ENCODE measurements around the gene PLOD3.

Gene PLOD3

DNA sequence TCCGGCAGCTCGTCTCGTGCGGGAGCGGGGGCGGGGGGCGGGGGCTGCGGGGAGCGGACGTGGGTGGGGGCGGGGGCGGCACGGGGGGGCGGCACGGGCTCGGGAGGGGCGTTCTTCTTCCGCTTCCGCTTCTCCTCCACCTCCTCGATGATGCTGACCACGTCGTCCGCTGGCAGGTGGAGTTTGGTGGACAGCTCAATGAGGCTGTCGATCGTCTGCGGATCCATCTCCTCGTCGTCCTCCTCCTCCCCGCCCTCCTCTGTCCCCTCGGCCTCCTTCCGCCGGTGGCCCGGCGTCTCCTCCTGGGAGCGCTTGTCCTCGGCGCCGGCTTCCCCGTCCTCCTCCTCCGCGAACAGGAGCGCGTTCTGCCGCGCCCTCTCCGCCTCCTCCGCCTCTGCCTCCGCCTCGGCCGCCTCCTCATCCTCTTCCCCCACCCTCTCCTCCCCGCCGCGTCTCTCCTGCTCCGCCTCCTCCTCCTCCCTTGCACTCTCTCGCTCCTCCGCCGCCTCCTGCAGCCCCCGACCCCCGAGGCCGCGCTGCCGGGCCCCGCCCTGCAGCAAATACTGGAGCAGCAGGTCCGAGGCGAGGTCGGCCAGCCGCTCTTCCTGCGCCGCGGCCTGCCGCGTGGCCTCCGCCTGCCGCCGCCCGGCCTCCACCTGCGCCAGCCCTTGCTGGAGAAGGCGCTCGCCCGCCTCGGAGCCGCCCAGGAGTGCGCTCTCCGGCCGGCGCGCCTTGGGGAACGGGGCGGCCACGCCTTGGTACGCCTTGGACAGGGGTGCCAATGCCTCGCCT lies 53.9 kb downstream of the PLOD3 start:
- peak in 1 of 5 donors; percentile 47 for DNase-seq

DNA sequence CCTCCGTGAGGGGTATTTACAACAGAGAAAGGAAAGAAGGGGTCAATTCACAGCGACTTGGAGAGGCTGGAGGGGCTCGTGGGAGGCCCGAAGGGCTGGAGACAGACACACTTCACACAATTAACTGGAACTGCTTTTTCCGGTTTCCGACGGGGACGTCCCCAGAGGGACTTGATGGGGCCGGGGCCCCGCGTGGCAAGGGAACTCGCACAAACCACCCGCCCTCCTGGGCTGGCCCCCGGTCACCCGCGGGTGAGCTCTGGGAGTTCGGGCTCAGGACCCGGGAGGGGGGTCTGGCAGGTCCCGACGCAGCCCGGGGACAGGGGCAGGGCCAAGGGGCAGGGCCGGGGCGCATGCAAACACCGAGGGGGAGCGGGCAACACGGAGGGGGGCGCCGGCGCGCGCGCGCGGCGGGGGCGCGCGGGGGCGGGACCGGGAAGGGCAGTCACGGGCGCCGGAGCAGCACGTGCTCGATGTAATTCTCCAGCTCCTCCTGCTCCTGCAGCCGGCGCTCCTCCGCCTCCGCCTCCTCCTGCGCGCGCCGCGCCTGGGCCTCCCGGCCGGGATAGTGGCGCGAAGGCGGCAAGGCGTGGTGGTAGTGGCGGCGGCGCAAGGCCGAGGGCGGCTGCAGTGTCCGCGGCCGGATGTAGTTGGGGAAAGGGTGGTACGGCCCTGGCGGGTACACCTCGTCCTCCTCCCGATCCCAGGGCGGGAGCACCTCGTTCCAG lies 54.7 kb downstream of the PLOD3 start:
- no peak for DNase-seq

DNA sequence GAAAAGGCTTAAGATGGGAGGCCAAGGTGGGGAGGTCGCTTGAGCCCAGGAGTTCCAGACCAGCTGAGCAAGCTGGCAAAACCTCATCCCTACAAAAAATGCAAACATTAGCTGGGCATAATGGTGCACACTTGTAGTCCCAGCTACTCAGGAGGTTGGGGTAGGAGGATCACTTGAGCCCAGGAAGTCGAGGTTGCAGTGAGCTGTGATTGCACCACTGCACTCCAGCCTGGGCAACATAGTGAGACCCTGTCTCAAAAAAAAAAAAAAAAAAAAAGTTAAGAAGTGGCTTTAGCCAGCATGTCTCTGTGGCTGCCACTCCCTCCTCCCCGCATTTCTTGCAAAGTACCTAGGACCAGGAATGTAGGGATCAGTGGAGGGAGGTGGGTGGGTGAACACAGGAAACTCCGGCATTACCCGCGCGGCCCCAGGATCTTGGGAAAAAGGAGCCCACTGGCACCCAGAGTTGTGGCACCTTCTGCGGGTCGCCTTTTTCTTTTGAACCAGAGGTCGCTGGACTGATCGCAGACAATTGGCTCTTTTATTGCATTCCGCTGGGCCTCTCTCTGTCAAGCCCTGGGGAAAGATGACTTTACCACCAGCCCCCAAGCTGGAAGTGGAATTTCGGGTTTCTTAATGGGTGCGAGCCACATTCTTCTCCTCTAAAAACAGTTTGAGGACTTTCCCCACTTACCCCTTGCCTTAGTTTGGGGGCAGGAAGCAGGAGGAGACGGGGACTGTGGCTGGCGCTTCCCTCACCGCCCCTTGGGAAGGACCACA lies 55.5 kb downstream of the PLOD3 start:
- DNase-seq: no peak

DNA sequence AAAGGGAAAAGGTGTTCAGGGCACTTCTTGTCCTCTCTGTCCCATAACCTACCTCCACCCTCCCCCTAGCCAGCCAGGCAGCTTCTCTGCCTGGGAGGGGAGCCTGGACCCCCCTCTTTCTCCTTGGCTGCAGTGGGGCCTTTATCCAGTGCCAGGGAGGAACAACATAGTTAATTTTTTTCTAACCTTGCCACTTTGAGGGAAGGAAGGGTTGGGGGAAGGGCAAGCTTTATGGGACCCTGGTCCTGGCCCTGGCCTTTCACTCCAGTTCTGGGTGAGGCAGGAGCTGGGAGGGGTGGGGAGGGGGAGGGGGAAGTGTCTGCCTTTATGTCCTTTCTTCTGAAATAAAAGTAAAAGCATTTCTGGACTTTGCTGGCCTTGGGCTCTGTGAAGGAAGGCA lies 56.5 kb downstream of the PLOD3 start:
- no peak for DNase-seq

DNA sequence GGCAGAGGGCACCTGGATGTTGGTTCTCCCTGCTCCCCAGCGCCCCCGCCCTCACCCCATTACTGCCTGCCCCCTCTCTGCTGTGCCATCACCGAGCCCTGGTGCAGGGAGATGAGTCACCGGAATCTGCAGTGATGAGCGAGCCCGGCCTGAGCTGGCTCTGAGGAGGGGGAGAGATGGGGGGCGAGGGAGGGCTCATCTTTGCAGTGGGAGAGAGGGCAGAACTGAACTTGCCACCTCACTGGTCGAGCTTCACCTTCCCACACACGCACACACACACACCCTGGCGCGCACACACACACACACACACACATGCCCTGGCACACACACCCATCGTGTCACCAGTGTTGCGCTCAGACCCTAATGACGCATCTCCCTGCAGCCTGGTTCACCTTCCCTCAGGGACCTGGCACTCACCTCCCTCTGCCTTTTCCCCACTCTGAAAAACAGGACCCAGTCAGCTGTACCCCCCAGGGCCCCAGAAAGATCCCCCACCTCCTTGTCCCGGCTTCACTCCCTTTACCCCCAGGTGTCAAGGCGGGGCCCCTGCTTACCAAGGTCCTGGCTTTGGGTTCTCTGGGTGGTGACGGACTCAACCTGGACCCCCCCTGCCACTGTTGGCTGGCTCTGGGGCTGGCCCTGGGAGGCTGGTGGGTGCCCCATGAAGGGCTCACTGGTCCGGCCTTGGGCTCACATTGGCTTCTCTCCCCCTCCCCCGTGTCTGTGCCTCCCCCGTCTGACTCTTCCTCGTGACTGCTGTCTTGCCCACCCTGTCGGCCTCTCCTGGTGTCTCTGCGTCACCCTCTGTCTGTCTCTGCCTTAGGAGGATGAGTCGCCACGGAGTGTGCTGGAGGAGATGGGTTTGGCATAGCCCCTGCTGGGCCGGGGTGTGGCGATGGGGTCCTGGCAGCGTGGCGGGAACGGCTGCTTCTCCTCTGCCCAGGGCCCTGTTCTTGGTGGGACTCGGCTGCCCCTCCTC lies 57.4 kb downstream of the PLOD3 start:
- DNase-seq: no peak

DNA sequence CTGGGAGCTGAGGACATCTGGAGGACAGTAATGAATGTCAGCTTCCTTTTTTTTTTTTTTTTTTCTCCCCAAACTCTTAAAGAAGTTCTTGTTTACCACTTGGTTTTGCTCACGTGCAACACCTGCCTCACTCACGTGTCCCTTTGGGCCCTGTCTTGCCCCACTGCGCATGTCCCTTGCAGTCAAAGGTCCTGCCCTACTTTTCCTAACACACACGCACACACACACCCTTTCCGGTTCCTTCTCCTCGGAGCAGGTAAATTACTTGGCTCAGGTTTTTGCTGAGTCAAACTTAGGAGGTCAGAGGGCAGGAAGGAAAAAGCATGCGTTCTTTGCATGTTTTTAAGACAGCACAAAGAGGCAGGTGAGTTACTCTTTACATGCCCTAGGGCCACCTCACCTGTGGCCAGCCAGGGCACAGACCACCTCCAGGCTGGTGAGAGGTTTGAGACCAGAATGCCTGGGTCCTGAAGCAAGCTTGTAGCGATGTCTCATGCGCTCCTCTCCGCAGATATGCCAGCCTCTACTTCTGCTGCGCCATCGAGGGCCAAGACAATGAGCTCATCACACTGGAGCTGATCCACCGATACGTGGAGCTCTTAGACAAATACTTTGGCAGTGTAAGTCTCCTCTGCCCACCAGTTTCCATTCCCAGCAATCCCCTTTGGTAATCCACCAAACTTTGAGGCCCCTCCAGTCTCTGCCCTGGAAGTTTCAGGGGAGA lies 60.4 kb downstream of the PLOD3 start:
- no peak for DNase-seq

DNA sequence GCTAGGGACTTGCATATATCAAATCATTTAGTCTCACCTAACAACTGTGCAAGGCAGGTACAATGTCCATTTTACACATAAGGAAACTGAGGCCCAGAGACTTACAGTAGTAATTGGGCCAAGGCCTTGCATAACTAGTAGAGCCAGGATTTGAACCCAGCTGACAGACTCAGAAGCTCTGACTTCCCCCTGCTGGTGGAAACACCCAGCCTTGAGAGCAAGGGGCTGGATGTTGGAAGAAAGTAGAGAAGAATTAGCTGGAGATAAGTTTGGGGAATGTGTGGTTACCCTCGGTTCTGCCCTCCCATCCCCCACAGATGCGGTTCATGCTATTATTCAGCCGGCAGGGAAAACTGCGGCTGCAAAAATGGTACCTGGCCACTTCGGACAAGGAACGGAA lies 61.1 kb downstream of the PLOD3 start:
- DNase-seq: no peak

Measured in T-helper 1 cell (primary cell).